Upper lobe of right lung (tissue), 1 donor: ENCODE measurements around the gene KIR2DL3. TPM values are rescaled to one million over a fixed set of nuclear protein-coding genes. Genes with fewer than 3 reads are reported as not detected.
"Not testable (repeated sequence)": the region's sequence is repeated elsewhere in the genome, so short reads cannot be mapped to it uniquely, and the experiment has no call there.

Experiments used
- ATAC-seq: fragments of 200-7000 bp; cut with Tn5 transposase; one replicate; pipeline ENCODE4 v1.9.1; 2020; ENCODE audit warnings: mild to moderate bottlenecking, moderate library complexity
- DNase-seq: peaks from one replicate; pipeline ENCODE4 v3.0.0-alpha.2; 2020
- H3K27ac ChIP-seq: fragments of 200-600 bp; one replicate; pipeline ENCODE4 v1.8.0; 2022
- H3K27me3 ChIP-seq: fragments of 200-600 bp; one replicate; pipeline ENCODE4 v1.8.0; 2022; ENCODE audit warnings: mild to moderate bottlenecking
- H3K36me3 ChIP-seq: fragments of 200-600 bp; one replicate; pipeline ENCODE4 v1.8.0; 2022
- H3K4me1 ChIP-seq: fragments of 200-600 bp; one replicate; pipeline ENCODE4 v1.8.0; 2022
- H3K4me3 ChIP-seq: fragments of 200-600 bp; one replicate; pipeline ENCODE4 v1.8.0; 2022; ENCODE audit warnings: mild to moderate bottlenecking
- H3K9me3 ChIP-seq: fragments of 200-600 bp; one replicate; pipeline ENCODE4 v1.8.0; 2022
- intact Hi-C: fragments of 100-400 bp; cut with DNase I; formaldehyde crosslinking; loops from one replicate; pipeline ENCODE4 v1.11.0; 2022
- total RNA-seq: library from RNA; stranded (reverse); fragmentation: NEBNext Ultra II Directional; extraction: Animal tissue kit (Norgen Biotek cat#: 25700); gene quantifications from one replicate; pipeline ENCODE4 v1.2.1, GENCODE V29; 2021
- TF ChIP-seq, protein P1 (sequence below): fragments of 200-600 bp; IDR thresholded peaks from one replicate; pipeline ENCODE4 v1.8.0; 2022; ENCODE audit warnings: antibody characterized with exemption
- donor health status: DM: no; HTN: yes; CAD: no; lungs with severe emphysema.

KIR2DL3 gene
- total RNA-seq, 1 donor from 2014 or later, result not detected

DNA sequence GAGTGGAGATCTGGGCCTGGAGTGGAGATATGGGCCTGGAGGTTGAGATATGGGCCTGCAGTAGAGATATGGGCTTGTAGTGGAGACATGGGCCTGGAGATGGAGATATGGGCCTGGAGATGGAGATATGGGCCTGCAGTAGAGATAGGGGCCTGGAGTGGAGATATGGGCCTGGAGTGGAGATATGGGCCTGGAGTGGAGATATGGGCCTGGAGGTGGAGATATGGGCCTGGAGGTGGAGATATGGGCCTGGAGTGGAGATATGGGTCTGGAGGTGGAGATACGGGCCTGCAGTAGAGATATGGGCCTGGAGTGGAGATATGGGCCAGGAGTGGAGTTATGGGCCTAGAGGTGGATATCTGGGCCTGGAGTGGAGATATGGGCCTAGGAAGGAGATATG lies 402 bp downstream of the KIR2DL3 start:
- H3K4me1 ChIP-seq, result no peaks in the 10 kb centered on the region
- H3K27me3 ChIP-seq, result no peaks in the 10 kb centered on the region
- no peak overlapping the region for H3K27ac ChIP-seq
- TF ChIP-seq, protein P1, sequence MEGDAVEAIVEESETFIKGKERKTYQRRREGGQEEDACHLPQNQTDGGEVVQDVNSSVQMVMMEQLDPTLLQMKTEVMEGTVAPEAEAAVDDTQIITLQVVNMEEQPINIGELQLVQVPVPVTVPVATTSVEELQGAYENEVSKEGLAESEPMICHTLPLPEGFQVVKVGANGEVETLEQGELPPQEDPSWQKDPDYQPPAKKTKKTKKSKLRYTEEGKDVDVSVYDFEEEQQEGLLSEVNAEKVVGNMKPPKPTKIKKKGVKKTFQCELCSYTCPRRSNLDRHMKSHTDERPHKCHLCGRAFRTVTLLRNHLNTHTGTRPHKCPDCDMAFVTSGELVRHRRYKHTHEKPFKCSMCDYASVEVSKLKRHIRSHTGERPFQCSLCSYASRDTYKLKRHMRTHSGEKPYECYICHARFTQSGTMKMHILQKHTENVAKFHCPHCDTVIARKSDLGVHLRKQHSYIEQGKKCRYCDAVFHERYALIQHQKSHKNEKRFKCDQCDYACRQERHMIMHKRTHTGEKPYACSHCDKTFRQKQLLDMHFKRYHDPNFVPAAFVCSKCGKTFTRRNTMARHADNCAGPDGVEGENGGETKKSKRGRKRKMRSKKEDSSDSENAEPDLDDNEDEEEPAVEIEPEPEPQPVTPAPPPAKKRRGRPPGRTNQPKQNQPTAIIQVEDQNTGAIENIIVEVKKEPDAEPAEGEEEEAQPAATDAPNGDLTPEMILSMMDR, result no peak
- no peak for ATAC-seq
- no peak overlapping the region for H3K4me3 ChIP-seq
- intact Hi-C loops, result no loop called here
- no peak for DNase-seq
- no peaks in the 10 kb centered on the region for H3K36me3 ChIP-seq
- H3K9me3 ChIP-seq, result no peaks in the 10 kb centered on the region

- Histone ChIP-seq H3K27ac (no peak overlapping the region), H3K4me3 (no peak overlapping the region), H3K27me3 (no peaks in the 10 kb centered on the region), H3K9me3 (no peaks in the 10 kb centered on the region), H3K36me3 (no peaks in the 10 kb centered on the region), H3K4me1 (no peaks in the 10 kb centered on the region)
- no peak for DNase-seq
- TF ChIP-seq, protein P1, result no peak
- intact Hi-C loops, result no loop called here
- ATAC-seq, result no peak
Measured at GRCh38 chr19:54739587-54740497, 1.5 kb downstream of the KIR2DL3 start.

- ATAC-seq, H3K27me3 ChIP-seq, intact Hi-C loops, H3K9me3 ChIP-seq, H3K36me3 ChIP-seq, DNase-seq, H3K27ac ChIP-seq, H3K4me1 ChIP-seq, H3K4me3 ChIP-seq: not testable (repeated sequence)
Measured at GRCh38 chr19:54741950-54742349, 3.6 kb downstream of the KIR2DL3 start.

DNA sequence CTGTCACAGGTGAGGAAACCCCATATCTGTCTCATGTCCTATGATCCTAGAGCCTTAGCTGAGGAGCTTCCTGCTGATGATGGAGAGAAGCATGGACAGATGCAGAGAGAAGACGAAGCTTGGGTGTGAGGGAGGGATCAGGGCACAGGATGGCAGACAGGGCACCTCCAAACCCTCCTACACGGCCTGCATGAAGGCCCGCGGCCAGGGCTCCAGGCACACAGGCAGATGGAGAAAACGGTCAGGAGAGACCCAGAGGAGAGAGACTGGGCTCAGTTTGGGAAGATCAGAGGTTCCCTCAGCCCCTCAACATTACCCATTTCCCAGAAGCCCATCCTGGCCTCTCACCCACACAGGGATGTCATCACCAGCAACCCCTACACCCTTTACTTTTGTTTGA lies 5.8 kb downstream of the KIR2DL3 start:
- intact Hi-C loops, H3K4me3 ChIP-seq, ATAC-seq, H3K9me3 ChIP-seq, H3K27me3 ChIP-seq, DNase-seq, H3K27ac ChIP-seq, H3K4me1 ChIP-seq, H3K36me3 ChIP-seq: not testable (repeated sequence)

DNA sequence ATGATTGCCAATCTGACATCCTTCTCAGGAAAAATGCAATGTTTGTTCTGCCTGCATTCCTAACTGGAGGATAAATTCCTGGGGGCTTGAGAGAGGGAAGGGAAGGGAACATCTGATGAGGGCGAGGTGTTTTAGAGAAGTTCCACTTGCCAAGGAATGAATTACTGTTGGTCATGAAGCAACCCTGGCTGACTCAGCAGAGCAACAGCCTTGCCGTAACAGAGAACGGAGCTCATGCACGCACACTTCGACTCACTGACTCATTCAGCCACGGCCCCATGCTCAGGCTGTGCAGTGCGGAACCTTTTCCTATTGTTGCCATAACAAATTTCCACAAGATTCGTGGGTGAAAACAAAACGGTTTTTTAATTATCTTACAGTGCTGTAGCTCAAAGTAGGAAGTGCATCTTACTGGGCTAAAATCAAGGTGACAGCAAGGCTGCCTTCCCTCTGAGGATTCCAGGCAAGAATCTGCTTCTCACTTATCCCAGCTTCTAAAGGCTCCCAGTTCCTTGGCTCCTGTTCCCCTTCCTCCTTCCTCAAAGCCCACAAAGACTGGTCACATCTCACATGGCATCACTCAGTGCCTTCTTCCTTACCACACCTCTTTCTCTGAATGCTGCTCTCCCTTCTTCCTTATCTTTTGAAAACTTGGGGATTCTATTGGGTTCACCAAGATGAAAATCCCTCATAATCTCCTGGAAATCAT lies 9.5 kb downstream of the KIR2DL3 start:
- H3K36me3 ChIP-seq, ATAC-seq, H3K27ac ChIP-seq, DNase-seq, H3K4me3 ChIP-seq, intact Hi-C loops, H3K9me3 ChIP-seq, H3K4me1 ChIP-seq, H3K27me3 ChIP-seq: not testable (repeated sequence)

DNA sequence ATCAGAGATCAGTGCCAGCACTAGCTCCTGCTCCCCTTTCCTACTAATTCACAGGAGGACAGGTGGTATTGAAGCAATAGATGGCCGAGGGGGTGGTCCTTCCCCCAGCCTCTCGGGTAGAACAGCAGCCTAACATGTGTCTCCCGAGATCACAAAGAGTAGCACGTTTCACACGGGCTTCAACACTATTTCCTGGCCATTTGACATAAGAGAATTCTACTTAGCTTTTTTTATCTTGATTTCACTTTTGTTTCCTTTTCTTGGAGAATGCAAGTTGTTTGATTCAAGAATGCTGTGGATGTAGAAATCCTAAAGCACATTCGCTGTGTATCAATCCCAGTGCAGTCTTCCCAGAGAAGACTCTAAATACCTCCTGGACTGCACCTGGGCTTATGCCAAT lies 12.0 kb downstream of the KIR2DL3 start:
- H3K4me3 ChIP-seq, H3K4me1 ChIP-seq, H3K36me3 ChIP-seq, H3K27me3 ChIP-seq, DNase-seq, intact Hi-C loops, H3K9me3 ChIP-seq, ATAC-seq, H3K27ac ChIP-seq: not testable (repeated sequence)

DNA sequence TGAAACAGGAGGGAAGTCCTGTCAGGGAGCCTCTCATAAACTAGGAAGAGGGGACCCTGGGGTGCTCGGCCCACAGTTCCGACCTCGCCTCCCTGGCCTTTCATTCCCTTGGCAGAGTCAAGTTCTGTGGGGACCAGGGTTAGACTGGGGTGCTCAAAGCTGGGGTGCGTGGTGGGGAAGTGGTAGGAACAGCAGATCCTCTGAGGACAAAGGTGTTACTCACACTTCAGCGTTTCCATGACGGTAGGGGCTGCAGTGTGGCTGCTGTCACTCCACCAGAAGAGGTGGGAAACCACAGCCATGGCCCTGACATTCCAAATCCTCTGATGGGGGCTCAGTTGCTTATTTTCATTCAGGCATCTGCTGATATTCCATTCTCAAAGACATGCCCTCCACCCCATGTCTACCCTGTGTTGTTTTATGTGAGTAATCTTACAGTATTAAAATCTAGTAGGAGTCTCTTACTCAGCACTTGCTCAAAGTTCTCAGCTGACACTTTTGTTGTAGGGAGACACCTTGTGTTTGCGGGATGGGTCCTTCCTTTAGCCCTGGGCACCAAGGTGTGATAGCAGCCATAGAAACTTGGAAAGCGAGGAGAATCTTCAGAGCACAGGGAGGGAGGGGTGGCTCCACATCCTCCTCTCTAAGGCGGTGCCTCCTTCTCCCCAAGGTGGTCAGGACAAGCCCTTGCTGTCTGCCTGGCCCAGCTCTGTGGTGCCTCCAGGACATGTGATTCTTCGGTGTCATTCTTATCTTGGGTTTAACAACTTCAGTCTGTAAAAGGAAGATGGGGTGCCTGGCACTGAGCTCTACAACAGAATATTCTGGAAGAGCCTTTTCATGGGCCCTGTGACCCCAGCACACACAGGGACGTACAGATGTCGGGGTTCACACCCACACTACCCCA lies 18.1 kb downstream of the KIR2DL3 start:
- H3K36me3 ChIP-seq, DNase-seq, H3K27me3 ChIP-seq, intact Hi-C loops, H3K9me3 ChIP-seq, H3K4me1 ChIP-seq, H3K4me3 ChIP-seq, ATAC-seq, H3K27ac ChIP-seq: not testable (repeated sequence)

DNA sequence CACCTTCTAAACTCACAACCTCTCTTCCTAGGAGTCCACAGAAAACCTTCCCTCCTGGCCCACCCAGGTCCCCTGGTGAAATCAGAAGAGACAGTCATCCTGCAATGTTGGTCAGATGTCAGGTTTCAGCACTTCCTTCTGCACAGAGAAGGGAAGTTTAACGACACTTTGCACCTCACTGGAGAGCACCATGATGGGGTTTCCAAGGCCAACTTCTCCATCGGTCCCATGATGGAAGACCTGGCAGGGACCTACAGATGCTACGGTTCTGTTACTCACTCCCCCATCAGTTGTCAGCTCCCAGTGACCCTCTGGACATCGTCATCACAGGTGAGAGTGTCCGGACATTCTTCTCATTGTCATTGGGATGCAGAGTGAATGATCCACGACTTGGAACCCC lies 20.3 kb downstream of the KIR2DL3 start:
- H3K27ac ChIP-seq, H3K27me3 ChIP-seq, H3K4me1 ChIP-seq, intact Hi-C loops, H3K9me3 ChIP-seq, ATAC-seq, DNase-seq, H3K36me3 ChIP-seq, H3K4me3 ChIP-seq: not testable (repeated sequence)

GRCh38 chr19:54764219-54764618 lies 25.9 kb downstream of the KIR2DL3 start:
- DNase-seq, H3K27ac ChIP-seq, ATAC-seq, intact Hi-C loops, H3K4me1 ChIP-seq, H3K36me3 ChIP-seq, H3K9me3 ChIP-seq, H3K4me3 ChIP-seq, H3K27me3 ChIP-seq: not testable (repeated sequence)

DNA sequence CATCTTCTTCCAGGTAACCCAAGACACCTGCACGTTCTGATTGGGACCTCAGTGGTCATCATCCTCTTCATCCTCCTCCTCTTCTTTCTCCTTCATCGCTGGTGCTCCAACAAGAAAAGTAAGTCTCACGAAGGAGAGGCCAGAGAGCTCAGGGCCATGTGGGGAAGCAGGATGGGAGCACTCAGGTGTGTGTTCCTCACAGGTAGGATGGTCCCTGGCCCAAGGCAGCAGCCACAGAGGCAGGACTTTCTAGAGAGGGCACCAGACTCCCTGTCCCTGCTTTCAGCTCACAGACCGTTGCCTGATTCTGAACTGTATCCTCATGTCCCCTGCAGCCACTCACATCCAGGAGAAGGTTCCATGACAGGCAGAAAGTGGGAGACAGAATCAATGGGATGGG lies 28.2 kb downstream of the KIR2DL3 start:
- DNase-seq, ATAC-seq, H3K36me3 ChIP-seq, intact Hi-C loops, H3K9me3 ChIP-seq, H3K4me1 ChIP-seq, H3K27me3 ChIP-seq, H3K27ac ChIP-seq, H3K4me3 ChIP-seq: not testable (repeated sequence)

DNA sequence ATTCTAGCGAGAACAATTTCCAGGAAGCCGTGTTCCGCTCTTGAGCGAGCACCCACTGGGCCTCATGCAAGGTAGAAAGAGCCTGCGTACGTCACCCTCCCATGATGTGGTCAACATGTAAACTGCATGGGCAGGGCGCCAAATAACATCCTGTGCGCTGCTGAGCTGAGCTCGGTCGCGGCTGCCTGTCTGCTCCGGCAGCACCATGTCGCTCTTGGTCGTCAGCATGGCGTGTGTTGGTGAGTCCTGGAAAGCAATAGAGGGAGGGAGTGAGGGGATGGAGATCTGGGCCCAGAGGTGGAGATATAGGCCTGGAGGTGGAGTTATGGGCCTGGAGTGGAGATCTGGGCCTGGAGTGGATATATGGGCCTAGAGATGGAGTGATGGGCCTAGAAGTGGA lies 31.3 kb downstream of the KIR2DL3 start, which contains the start of gene KIR2DL1:
Gene KIR2DL1 (plus strand): TSS at position 148 of the 400 bp plus-strand sequence. CDS start 58 bp downstream, at position 206.
- DNase-seq, H3K27me3 ChIP-seq, H3K4me3 ChIP-seq, intact Hi-C loops, H3K36me3 ChIP-seq, H3K4me1 ChIP-seq, H3K9me3 ChIP-seq, ATAC-seq, H3K27ac ChIP-seq: not testable (repeated sequence)
